ENCODE data around the gene RAD23A. TPM values are rescaled to one million over a fixed set of nuclear protein-coding genes. Genes with fewer than 3 reads are reported as not detected.

The RAD23A gene
- total RNA-seq, 1 donor from 2014 or later = 42.6 TPM

GRCh38 chr19:13001166-13001501 lies 55.5 kb downstream of the RAD23A start:
- DNase-seq (ENCODE audit: low spot score) = no peak
- ATAC-seq = no peak

- DNase-seq (ENCODE audit: low spot score) = peak; percentile 71
Observed at GRCh38 chr19:13001502-13002165, 56.0 kb downstream of the RAD23A start.

GRCh38 chr19:13002166-13002898 lies 56.7 kb downstream of the RAD23A start:
- peak; percentile 83 for ATAC-seq
- DNase-seq (ENCODE audit: low spot score) = peak; percentile 73

More at GRCh38 chr19:13001502-13002165, 56.0 kb downstream of the RAD23A start:
- ATAC-seq = peak; percentile 83

- ATAC-seq (no peak), DNase-seq (ENCODE audit: low spot score) (no peak)
Observed at GRCh38 chr19:13003081-13003480, 57.4 kb downstream of the RAD23A start.

Other genes with a start within 250 kb of the RAD23A start
- gene FBXW9, start 249.2 kb upstream of the RAD23A start, total RNA-seq = 3.3 TPM
- gene TNPO2, start 221.9 kb upstream of the RAD23A start, total RNA-seq = 19.5 TPM
- gene TRIR, start 211.2 kb upstream of the RAD23A start, total RNA-seq = 91.0 TPM
- gene GET3, start 208.4 kb upstream of the RAD23A start, total RNA-seq = 23.0 TPM
- not detected for gene BEST2, start 194.1 kb upstream of the RAD23A start, total RNA-seq
- 23.2 TPM for gene HOOK2, start 170.3 kb upstream of the RAD23A start, total RNA-seq
- gene JUNB, start 154.4 kb upstream of the RAD23A start, total RNA-seq = 16.3 TPM
- 224 TPM for gene PRDX2, start 144.1 kb upstream of the RAD23A start, total RNA-seq
- 1.5 TPM for gene THSD8, start 143.8 kb upstream of the RAD23A start, total RNA-seq
- 3.0 TPM for gene RNASEH2A, start 139.3 kb upstream of the RAD23A start, total RNA-seq
- gene RTBDN, start 111.3 kb upstream of the RAD23A start, total RNA-seq = not detected
- gene MAST1, start 107.3 kb upstream of the RAD23A start, total RNA-seq = 0.86 TPM
- 22.3 TPM for gene DNASE2, start 64.4 kb upstream of the RAD23A start, total RNA-seq
- gene KLF1, start 58.7 kb upstream of the RAD23A start, total RNA-seq = 0.35 TPM
- gene GCDH, start 54.7 kb upstream of the RAD23A start, total RNA-seq = 109 TPM
- gene SYCE2, start 26.6 kb upstream of the RAD23A start, total RNA-seq = not detected
- 34.2 TPM for gene FARSA, start 12.2 kb upstream of the RAD23A start, total RNA-seq
- gene CALR, start 7.3 kb upstream of the RAD23A start, total RNA-seq = 1,041 TPM
- 12.0 TPM for gene GADD45GIP1, start 11.4 kb downstream of the RAD23A start, total RNA-seq
- gene DAND5, start 23.7 kb downstream of the RAD23A start, total RNA-seq = not detected
- 41.4 TPM for gene NFIX, start 49.6 kb downstream of the RAD23A start, total RNA-seq
- 1.5 TPM for gene LYL1, start 157.0 kb downstream of the RAD23A start, total RNA-seq
- gene TRMT1, start 170.9 kb downstream of the RAD23A start, total RNA-seq = 15.8 TPM
- gene NACC1, start 172.4 kb downstream of the RAD23A start, total RNA-seq = 26.7 TPM
- 22.7 TPM for gene STX10, start 204.5 kb downstream of the RAD23A start, total RNA-seq
- 26.5 TPM for gene IER2, start 204.5 kb downstream of the RAD23A start, total RNA-seq

Measured in left lobe of liver (tissue), 2 donors.